Skeletal muscle cell (primary cell): Measurements from ENCODE around the gene CCDC110.
"Not testable (repeated sequence)": the region's sequence is repeated elsewhere in the genome, so short reads cannot be mapped to it uniquely, and the experiment has no call there.

ENCODE experiments used
- DNase-seq: peaks from one replicate; pipeline ENCODE4 v3.0.0-alpha.2; 2010; ENCODE audit warnings: low read depth
- H3K4me3 ChIP-seq: 2 replicates; pipeline ENCODE4 v1.5.1; 2011; ENCODE audit warnings: low read depth, mild to moderate bottlenecking, control low read depth, low read length, moderate library complexity

Gene CCDC110

GRCh38 chr4:185471235-185472102, at the start of gene CCDC110:
Gene CCDC110, minus strand, starts transcription at chr4:185471733. Its CDS starts 50 bp downstream, at chr4:185471683.
- DNase-seq = peak; percentile 89
- peak within 1 kb of the TSS; percentile 79 for H3K4me3 ChIP-seq

GRCh38 chr4:185520119-185520518, 48.6 kb upstream of the CCDC110 start:
- H3K4me3 ChIP-seq = no peak overlapping the region
- DNase-seq = no peak

- no peak overlapping the region for H3K4me3 ChIP-seq
- DNase-seq = no peak
Measured at GRCh38 chr4:185518494-185518893, 47.0 kb upstream of the CCDC110 start.

DNA sequence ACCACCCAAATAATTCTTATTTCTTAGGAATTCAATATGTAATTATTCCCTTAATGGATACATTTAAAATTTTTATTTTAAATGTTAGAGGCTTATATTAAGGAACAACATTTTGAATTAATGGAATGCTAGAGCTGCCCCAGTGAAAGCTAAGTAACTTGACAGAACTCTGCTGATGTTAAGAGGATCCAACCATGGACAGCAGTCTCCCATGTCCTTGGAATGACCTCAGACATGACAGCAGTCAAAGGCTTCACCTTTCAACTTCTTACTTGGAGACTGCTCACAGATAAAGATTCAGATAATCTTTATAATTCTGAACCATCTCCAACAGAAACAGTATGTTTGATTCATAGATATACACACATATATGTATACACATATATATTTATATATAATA, 46.5 kb upstream of the CCDC110 start:
- H3K4me3 ChIP-seq = no peak overlapping the region

DNA sequence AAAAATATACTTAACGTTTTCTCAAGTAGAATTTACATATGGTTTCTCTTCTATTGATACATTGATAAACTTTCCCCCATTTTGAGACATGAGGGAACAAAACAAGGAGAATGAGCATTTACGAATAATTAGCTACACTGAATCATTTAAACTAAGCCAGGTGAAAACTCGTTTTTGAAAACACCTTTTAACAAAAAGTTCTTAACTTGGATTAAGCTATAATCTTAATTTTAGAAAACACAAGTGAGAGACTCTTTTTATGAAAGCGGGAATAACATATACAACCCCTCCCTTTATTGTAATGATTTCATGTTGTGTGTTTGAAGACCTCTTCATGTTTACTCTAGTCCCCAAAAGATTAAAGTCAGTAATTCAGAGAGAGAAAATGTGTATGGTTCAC, 43.7 kb upstream of the CCDC110 start:
- no peak for DNase-seq
- no peak overlapping the region for H3K4me3 ChIP-seq

More for the DNA sequence above, 46.5 kb upstream of the CCDC110 start:
- no peak for DNase-seq

DNA sequence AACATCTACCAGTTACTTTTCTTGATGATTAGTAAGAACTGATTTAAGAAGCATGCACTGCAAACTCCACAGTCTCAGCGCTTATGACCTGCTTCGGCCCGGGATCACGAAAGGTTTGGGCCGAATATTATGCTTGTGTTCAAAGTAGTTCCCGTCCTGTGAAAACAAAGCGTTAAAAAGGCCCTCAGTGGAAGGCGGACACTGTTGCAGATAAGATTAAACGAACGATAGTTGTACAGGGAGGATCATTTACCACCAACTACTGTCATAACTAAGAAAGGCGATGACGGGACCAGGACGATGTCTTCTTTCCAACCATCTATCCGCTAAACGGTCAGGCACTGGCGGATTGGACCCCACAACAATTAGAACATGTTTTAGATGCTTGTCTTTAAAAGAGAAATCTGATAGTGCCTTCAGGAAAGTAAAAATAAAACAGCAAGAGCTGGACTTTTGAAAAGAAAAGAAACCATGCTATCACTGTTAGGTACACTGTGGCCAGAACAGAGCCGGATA, 42.7 kb upstream of the CCDC110 start:
- no peak overlapping the region for H3K4me3 ChIP-seq
- DNase-seq = no peak

- H3K4me3 ChIP-seq = no peak overlapping the region
- peak; percentile 37 for DNase-seq
Measured at GRCh38 chr4:185513489-185514181, 42.1 kb upstream of the CCDC110 start.

DNA sequence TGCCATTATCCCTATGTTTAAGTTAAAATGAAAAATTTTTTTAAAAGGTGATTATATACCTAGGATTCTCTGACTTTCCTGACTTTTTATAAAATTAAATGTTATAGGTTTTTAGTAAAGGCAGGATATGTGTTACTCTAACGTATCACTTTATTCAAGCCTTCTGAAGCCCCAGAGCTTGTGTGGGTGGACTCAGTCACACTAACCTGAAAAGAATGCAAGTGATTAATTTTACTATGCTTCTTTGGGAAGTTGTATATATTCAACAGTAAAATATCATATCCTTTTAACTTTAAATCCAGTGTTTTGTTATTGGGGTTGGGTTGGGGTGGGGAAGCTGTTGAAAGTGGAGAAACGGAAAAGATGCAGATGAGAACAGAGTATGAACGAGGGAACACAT, 41.0 kb upstream of the CCDC110 start:
- no peak overlapping the region for H3K4me3 ChIP-seq
- peak; percentile 37 for DNase-seq

GRCh38 chr4:185511243-185511642, 39.7 kb upstream of the CCDC110 start:
- DNase-seq, H3K4me3 ChIP-seq: not testable (repeated sequence)

DNA sequence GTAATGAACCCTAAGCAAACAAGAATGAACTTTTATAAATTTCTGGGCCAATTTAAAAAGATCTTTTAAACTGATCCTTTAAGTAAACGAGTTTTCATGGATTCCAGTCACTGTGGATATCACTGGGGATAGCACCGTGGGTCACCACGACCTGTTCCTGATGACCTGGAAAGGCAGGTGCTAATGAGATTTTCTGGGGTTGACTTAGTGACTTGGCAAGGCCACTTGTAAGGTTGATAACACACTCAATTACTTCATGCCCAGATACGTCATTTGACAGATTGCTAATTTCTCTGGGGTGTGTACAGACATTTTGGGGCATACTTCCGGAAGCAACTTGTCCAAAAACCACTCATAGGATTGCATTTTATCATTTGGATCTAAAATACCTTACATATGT, 39.3 kb upstream of the CCDC110 start:
- no peak overlapping the region for H3K4me3 ChIP-seq
- no peak for DNase-seq

DNA sequence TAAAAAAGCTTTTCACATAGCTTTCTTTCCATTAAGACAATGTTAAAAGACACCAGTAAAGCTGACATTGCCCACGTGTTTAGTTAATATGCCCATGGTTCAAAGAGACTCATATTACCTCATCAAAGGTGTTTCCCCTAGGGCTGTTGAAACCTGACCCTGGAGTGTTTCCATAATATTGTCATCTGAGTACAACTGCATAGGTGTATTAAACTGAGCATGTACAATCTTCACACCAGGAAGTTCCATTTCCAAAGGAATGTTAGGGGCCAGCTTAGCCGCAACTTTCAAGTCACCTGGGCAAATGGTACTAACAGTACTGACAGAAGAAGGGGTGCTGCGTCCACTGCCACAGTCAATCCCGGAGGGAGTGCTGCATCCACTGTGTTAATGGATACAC, 36.6 kb upstream of the CCDC110 start:
- no peak for DNase-seq
- H3K4me3 ChIP-seq = no peak overlapping the region

DNA sequence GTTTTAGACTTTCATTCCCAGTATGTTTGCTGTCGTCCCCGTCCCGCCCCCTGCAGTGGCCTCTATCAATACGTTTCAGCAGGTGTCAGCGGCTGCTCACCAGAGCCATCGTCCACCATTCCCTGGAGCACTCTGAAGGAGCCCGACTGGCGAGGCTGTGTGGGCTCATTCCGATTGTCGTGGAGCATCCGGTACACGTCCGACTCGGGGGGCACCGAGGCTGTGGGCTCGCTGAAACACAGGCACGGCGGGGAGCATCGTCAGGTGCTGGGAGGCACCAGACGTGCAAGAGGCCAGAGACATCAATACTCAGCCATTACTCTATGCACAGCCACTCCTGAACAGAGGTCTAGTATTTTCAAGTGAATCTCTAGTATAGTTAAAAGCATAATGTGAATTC, 34.9 kb upstream of the CCDC110 start:
- H3K4me3 ChIP-seq = no peak overlapping the region
- no peak for DNase-seq

- H3K4me3 ChIP-seq = no peak overlapping the region
Measured at GRCh38 chr4:185504098-185505047, 32.8 kb upstream of the CCDC110 start.

DNA sequence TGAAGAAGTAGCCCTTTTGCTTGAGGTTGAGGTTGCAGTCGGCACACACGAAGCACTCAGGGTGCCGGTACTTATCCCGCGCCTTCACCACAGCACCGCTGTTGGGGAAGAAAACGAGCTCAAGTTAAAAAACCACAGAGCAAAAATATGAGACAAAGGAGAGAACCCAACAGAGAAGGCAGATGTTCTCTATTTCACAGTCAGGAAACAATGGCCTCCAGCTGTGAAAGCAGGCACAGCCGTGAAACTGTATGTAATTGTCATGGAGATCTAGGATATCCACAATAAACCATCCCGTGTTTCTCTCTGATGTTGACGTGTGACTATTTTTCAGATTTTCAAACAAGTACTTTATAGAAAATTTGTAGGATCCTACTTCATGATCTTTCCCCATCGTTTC, 30.9 kb upstream of the CCDC110 start:
- H3K4me3 ChIP-seq = no peak overlapping the region
- DNase-seq = no peak

More at GRCh38 chr4:185504098-185505047, 32.8 kb upstream of the CCDC110 start:
- peak; percentile 25 for DNase-seq

DNA sequence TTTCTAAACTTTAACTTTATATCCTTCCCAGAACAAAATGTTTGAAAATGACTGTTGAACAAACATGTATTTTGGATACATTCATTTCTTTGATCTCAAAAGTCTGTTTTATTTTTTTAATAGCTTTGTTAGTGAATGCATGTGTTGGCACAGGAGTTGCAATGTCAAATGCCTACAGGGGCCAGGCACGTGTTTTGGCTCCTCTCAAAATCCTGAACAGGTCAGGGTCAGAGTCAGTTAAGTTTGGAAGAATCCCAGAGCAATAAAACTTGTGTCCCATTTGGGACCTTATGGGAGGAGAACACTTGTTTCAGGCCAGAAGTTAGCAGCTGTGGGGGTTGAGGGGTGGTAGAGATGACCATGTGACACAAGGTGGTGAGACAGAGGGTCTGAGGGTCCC, 29.0 kb upstream of the CCDC110 start:
- H3K4me3 ChIP-seq = no peak overlapping the region
- DNase-seq = no peak

- H3K4me3 ChIP-seq = no peak overlapping the region
- DNase-seq = no peak
Measured at GRCh38 chr4:185500035-185500434, 28.5 kb upstream of the CCDC110 start.

- no peak for DNase-seq
- no peak overlapping the region for H3K4me3 ChIP-seq
Measured at GRCh38 chr4:185488650-185489049, 17.1 kb upstream of the CCDC110 start.

GRCh38 chr4:185481401-185481800, 9.9 kb upstream of the CCDC110 start:
- DNase-seq = no peak
- H3K4me3 ChIP-seq = no peak overlapping the region

- no peak overlapping the region for H3K4me3 ChIP-seq
- no peak for DNase-seq
Measured at GRCh38 chr4:185480016-185480732, 8.6 kb upstream of the CCDC110 start.
